Breast epithelium (tissue), 3 donors: ENCODE measurements around the gene ZNF862.

Experiments used
- POLR2A ChIP-seq: fragments of 450-650 bp; IDR thresholded peaks from one replicate; pipeline ENCODE4 v1.6.1; 2016; ENCODE audit warnings: antibody characterized with exemption, mild to moderate bottlenecking, moderate library complexity
- TF ChIP-seq, protein P1 (sequence below), 3 donors: fragments of 450-650 bp; IDR thresholded peaks; one replicate each; pipeline ENCODE4 v1.5.1; 2016 to 2017; ENCODE audit warnings: antibody characterized with exemption in 3 of 3, mild to moderate bottlenecking in 3 of 3, moderate library complexity in 3 of 3

DNA sequence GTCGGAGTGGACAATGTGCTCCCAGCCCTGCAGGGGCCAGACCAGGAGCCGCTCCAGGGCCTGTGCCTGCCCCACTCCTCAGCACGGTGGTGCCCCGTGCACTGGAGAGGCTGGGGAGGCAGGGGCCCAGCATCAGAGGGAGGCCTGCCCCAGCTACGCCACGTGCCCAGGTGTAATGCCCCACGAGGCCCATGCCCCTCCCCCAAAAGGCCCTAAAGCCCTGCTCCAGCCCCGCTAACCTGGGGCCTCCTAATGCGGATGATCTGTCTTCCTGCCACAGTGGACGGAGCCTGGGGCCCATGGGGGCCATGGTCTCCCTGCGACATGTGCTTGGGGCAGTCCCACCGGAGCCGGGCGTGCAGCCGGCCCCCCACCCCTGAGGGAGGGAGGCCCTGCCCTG lies 23.7 kb upstream of the ZNF862 start:
- no peak for TF ChIP-seq POLR2A
- TF ChIP-seq, protein P1, sequence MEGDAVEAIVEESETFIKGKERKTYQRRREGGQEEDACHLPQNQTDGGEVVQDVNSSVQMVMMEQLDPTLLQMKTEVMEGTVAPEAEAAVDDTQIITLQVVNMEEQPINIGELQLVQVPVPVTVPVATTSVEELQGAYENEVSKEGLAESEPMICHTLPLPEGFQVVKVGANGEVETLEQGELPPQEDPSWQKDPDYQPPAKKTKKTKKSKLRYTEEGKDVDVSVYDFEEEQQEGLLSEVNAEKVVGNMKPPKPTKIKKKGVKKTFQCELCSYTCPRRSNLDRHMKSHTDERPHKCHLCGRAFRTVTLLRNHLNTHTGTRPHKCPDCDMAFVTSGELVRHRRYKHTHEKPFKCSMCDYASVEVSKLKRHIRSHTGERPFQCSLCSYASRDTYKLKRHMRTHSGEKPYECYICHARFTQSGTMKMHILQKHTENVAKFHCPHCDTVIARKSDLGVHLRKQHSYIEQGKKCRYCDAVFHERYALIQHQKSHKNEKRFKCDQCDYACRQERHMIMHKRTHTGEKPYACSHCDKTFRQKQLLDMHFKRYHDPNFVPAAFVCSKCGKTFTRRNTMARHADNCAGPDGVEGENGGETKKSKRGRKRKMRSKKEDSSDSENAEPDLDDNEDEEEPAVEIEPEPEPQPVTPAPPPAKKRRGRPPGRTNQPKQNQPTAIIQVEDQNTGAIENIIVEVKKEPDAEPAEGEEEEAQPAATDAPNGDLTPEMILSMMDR (IDR thresholded peaks at IDR 0.05), result no peak
